Renal cortex interstitium (tissue), 11 donors: Measurements from ENCODE around the gene VAV2. TPM values are rescaled to one million over a fixed set of nuclear protein-coding genes. Genes with fewer than 3 reads are reported as not detected.
A peak's percentile ranks its signal among the peaks of the same experiment; 100 is the strongest.

ENCODE experiments used
- DNase-seq, 11 donors: peaks; one replicate each; pipeline ENCODE4 v3.0.0-alpha.2; 2013; ENCODE audit warnings: low read depth in 9 of 11, low spot score in 4 of 11; ENCODE audit errors: extremely low read depth in 1 of 11
- polyA plus RNA-seq, 3 donors: library from polyadenylated mRNA; unstranded; fragments of 120-200 nt; gene quantifications; one replicate each; pipeline ENCODE4 v1.2.1, GENCODE V29; 2013; ENCODE audit not compliant: insufficient read length in 3 of 3

The VAV2 gene
- polyA plus RNA-seq, 3 donors: 37.2 to 66.2 (median 40.4) TPM

GRCh38 chr9:133806623-133807010 lies 185.5 kb downstream of the VAV2 start:
- no peak for DNase-seq

DNA sequence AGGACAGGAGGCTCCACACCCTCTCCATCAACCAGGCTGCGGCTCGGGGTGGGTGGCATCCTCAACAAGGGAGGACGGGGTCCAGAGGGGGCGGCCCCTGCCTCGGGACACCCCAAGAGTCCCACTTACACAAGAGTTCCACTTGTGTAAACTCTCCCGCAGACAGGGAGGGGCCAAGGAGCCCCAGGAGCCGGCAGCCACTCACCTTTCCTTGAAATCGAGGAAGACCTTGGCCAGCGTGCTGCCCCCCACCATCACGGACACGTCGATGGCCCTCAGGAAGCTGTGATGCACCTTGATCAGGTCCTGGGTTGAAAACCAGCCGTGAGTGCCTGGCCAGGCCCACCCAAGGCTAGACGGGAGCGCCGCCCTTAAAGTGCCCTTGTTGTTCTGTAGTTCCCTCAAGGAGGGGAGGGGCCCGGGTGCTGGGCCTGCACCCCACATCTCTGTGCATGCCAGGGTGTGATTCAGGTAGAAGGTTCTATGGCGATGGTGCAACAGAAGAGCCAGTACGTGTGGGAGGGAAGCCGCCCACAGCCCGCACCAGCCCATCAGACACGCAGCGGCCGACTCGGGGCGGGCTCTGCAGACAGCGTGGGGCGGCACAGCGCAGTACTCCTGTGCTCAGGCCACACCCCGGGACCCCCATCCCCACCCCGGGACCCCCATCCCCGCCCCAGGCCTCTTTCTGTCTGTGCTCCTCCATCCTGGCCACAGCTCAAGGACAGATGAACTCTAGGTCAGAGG lies 186.1 kb downstream of the VAV2 start:
- DNase-seq: no peak

GRCh38 chr9:133804199-133804598 lies 187.9 kb downstream of the VAV2 start:
- no peak for DNase-seq

- no peak for DNase-seq
Measured at GRCh38 chr9:133803745-133804144, 188.4 kb downstream of the VAV2 start.

GRCh38 chr9:133803028-133803585 lies 189.0 kb downstream of the VAV2 start:
- no peak for DNase-seq

DNA sequence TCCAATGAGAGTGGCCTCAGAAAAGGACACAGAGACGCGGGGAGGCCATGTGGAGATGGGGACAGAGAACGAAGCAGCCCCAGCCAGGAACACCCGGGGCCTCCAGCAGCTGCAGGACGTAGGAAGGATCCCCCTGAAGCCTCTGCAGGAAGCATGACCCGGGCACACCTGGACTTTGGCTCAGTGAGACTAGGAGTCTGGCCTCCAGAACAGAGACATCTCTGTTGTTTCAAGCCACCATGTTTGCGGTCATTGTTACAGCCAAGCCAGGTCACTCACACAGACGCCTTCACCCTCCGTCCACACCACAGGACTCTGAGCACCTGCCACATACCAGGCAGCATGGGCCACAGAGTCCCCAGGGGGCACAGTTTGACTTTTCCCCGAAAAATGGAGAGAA lies 190.4 kb downstream of the VAV2 start:
- DNase-seq: no peak

- DNase-seq: no peak
Measured at GRCh38 chr9:133800266-133800665, 191.9 kb downstream of the VAV2 start.

- DNase-seq: no peak
Measured at GRCh38 chr9:133799716-133800115, 192.4 kb downstream of the VAV2 start.

GRCh38 chr9:133799106-133799505 lies 193.0 kb downstream of the VAV2 start:
- no peak for DNase-seq

DNA sequence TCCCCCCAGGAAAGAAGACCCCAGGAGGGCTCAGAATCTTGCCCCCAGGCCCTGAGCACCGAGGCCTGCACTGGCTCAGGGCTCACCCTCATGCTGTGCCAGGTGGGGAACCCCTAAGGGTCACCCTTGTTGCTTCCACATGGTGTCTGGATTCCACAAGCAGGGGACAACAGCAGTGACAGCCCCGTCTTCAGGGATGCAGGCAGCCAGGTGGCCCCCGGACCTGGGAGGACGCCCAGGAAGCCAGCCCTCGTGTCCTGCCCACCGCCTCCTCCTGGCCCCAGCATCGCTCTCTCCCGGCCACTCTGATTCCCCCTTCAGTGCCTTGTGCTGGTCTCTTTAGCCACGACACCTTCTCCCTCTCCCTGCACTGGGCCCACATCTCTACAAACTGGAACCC lies 194.0 kb downstream of the VAV2 start:
- no peak for DNase-seq

GRCh38 chr9:133797406-133798105 lies 194.6 kb downstream of the VAV2 start:
- no peak for DNase-seq

GRCh38 chr9:133796562-133796961 lies 195.6 kb downstream of the VAV2 start:
- DNase-seq: no peak

DNA sequence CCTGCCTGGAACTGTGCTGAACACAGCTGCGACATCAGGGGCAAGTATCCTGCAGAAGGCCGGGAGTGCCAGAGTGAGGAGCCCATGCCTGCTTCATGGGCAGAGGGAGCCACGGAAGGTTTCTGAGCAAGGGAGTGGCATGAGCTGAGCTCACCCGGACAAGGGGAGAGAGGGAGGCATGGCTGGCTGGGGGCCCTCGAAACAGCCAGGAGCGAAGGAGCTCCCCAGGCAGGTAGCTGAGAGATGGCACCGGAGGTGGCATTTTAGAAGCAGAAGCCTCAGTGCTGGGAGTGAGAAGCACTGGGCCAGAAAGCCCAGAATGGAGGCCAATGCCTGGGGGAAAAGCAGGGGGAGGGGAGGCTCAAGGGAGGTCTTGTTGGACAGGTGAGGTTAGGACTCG lies 197.1 kb downstream of the VAV2 start:
- DNase-seq: no peak

GRCh38 chr9:133794016-133794760 lies 197.9 kb downstream of the VAV2 start:
- DNase-seq: no peak

DNA sequence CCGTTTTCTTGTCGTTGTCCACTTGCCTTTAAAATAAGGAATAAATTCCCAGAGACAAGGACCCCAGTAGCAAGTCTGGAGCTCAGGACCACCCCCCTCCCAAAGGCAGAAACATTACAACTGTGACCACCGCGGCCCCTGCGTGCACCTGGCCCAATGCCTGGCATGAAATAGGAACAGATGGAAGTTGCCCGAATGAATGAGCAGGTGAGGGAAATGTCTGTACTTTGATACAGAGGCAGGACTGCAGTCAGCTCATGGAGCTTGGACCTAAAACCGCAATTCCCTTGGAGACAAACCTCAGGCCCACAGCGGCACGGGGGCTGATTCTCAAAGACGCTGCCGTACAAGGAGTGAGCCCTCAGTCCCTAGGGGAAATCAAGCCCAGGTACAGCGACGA lies 198.7 kb downstream of the VAV2 start:
- DNase-seq: no peak

GRCh38 chr9:133792721-133793470 lies 199.2 kb downstream of the VAV2 start:
- DNase-seq: peak in 9 of 11 donors; percentile 27 to 56 (median 39)

- no peak for DNase-seq
Measured at GRCh38 chr9:133791735-133792649, 200.1 kb downstream of the VAV2 start.

- no peak for DNase-seq
Measured at GRCh38 chr9:133791069-133791468, 201.1 kb downstream of the VAV2 start.
